IMR-90 (cell line): ENCODE data around the gene ZSCAN4. TPM values are rescaled to one million over a fixed set of nuclear protein-coding genes. Genes with fewer than 3 reads are reported as not detected.

Experiments
- ATAC-seq: fragments of 200-7000 bp; cut with Tn5 transposase; 2 replicates; pipeline ENCODE4 v1.9.1; 2020; ENCODE audit warnings: low read depth, mild to moderate bottlenecking, moderate library complexity
- BruUV-seq: library from RNA; stranded (reverse); fragments of 400-500 nt; replicated peaks from 2 replicates; lab custom pipeline; 2021; lab: Mats Ljungman, UMichigan
- CTCF ChIA-PET: fragments of 300-600 bp; formaldehyde crosslinking; extraction: SDS; loops from one replicate; lab custom pipeline; 2021; ENCODE audit warnings: antibody characterized with exemption; lab: Yijun Ruan, JAX
- POLR2A ChIA-PET: fragments of 300-600 bp; sonication (Branson Sonifier 250); formaldehyde crosslinking; loops from one replicate; lab custom pipeline; 2022; ENCODE audit warnings: antibody characterized with exemption; ENCODE audit not compliant: unreplicated experiment; lab: Charles Lee
- DNase-seq: peaks from one replicate; pipeline ENCODE4 v3.0.0; 2013
- H2AFZ ChIP-seq: replicated peaks from 2 replicates; pipeline ENCODE3; 2013; ENCODE audit warnings: low read length, mild to moderate bottlenecking; ENCODE audit not compliant: poor library complexity
- H2AK5ac ChIP-seq: 2 replicates; pipeline ENCODE4 v1.6.1; 2013; ENCODE audit warnings: low read depth, low read length, inconsistent platforms
- H2AK9ac ChIP-seq: replicated peaks from 2 replicates; pipeline ENCODE3; 2013; ENCODE audit warnings: mild to moderate bottlenecking, low read depth, low read length, moderate library complexity; ENCODE audit not compliant: poor library complexity
- H2BK120ac ChIP-seq: 2 replicates; pipeline ENCODE4 v1.6.1; 2013; ENCODE audit warnings: low read depth, low read length, inconsistent platforms
- H2BK15ac ChIP-seq: 3 replicates; pipeline ENCODE4 v1.6.1; 2013; ENCODE audit warnings: low read depth, low read length, inconsistent platforms
- H2BK20ac ChIP-seq: 2 replicates; pipeline ENCODE4 v1.6.1; 2013; ENCODE audit warnings: low read depth, mild to moderate bottlenecking, inconsistent platforms, low read length, moderate library complexity
- H2BK5ac ChIP-seq: 2 replicates; pipeline ENCODE4 v1.6.1; 2013; ENCODE audit warnings: mild to moderate bottlenecking, low read depth, low read length, inconsistent platforms; ENCODE audit not compliant: poor library complexity, severe bottlenecking
- H3K14ac ChIP-seq: replicated peaks from 2 replicates; pipeline ENCODE4 v1.6.1; 2013; ENCODE audit warnings: low read depth, low read length, inconsistent platforms
- H3K18ac ChIP-seq: 2 replicates; pipeline ENCODE4 v1.6.1; 2013; ENCODE audit warnings: low read depth, low read length, control low read depth
- H3K23ac ChIP-seq: 2 replicates; pipeline ENCODE4 v1.6.1; 2013; ENCODE audit warnings: low read depth, low read length, inconsistent platforms
- H3K27ac ChIP-seq: 2 replicates; pipeline ENCODE4 v1.5.1; 2013; ENCODE audit warnings: mild to moderate bottlenecking, control low read depth, low read length; ENCODE audit not compliant: insufficient read depth
- H3K27me3 ChIP-seq: 2 replicates; pipeline ENCODE4 v1.6.1; 2013; ENCODE audit warnings: low read length; ENCODE audit not compliant: control insufficient read depth, insufficient read depth
- H3K36me3 ChIP-seq: 2 replicates; pipeline ENCODE4 v1.6.1; 2013; ENCODE audit warnings: low read length, mixed read lengths; ENCODE audit not compliant: control insufficient read depth, insufficient read depth
- H3K4ac ChIP-seq: 2 replicates; pipeline ENCODE4 v1.6.1; 2013; ENCODE audit warnings: low read depth, low read length, inconsistent platforms
- H3K4me1 ChIP-seq: 2 replicates; pipeline ENCODE4 v1.6.1; 2013; ENCODE audit warnings: low read length, mixed read lengths; ENCODE audit not compliant: control insufficient read depth, insufficient read depth
- H3K4me2 ChIP-seq: 2 replicates; pipeline ENCODE4 v1.6.1; 2013; ENCODE audit warnings: low read depth, mild to moderate bottlenecking, control low read depth, low read length, moderate library complexity
- H3K4me3 ChIP-seq: 2 replicates; pipeline ENCODE4 v1.5.1; 2013; ENCODE audit warnings: low read depth, mild to moderate bottlenecking, control low read depth, low read length, moderate library complexity; ENCODE audit not compliant: insufficient read depth
- H3K56ac ChIP-seq: 2 replicates; pipeline ENCODE4 v1.6.1; 2013; ENCODE audit warnings: low read length, inconsistent platforms; ENCODE audit not compliant: insufficient read depth; ENCODE audit errors: extremely low read depth
- H3K79me1 ChIP-seq, 2 experiments: 2 replicates each; pipeline ENCODE4 v1.6.1; 2013; ENCODE audit warnings: low read length in 2 of 2, inconsistent platforms in 1 of 2, low read depth in 1 of 2
- H3K9ac ChIP-seq: 2 replicates; pipeline ENCODE4 v1.6.1; 2013; ENCODE audit warnings: low read depth, low read length, control low read depth
- H3K9me1 ChIP-seq: 2 replicates; pipeline ENCODE4 v1.6.1; 2013; ENCODE audit warnings: low read length, inconsistent platforms; ENCODE audit not compliant: insufficient read depth
- H3K9me3 ChIP-seq: 2 replicates; pipeline ENCODE4 v1.6.1; 2013; ENCODE audit warnings: low read length; ENCODE audit not compliant: control insufficient read depth, insufficient read depth
- H4K20me1 ChIP-seq: 2 replicates; pipeline ENCODE4 v1.6.1; 2013; ENCODE audit warnings: low read length, inconsistent platforms; ENCODE audit not compliant: insufficient read depth
- H4K5ac ChIP-seq: 2 replicates; pipeline ENCODE4 v1.6.1; 2013; ENCODE audit warnings: mild to moderate bottlenecking, low read depth, low read length, control low read depth
- H4K8ac ChIP-seq, 2 experiments: 2 replicates each; pipeline ENCODE4 v1.6.1; 2013; ENCODE audit warnings: low read depth in 2 of 2, low read length in 2 of 2, control low read depth in 1 of 2, inconsistent platforms in 1 of 2
- H4K91ac ChIP-seq: 2 replicates; pipeline ENCODE4 v1.6.1; 2013; ENCODE audit warnings: low read depth, low read length, inconsistent platforms; ENCODE audit not compliant: insufficient read depth
- CEBPB ChIP-seq: IDR thresholded peaks from 2 replicates; pipeline ENCODE4 v1.6.1; 2012; ENCODE audit warnings: low read depth, low read length, improper control_type of control experiment
- ELK1 ChIP-seq: fragments of 150-350 bp; IDR thresholded peaks from 2 replicates; pipeline ENCODE4 v1.6.1; 2016; ENCODE audit warnings: low read depth, mild to moderate bottlenecking, low read length, moderate library complexity, borderline replicate concordance
- POLR2A ChIP-seq: IDR thresholded peaks from 2 replicates; pipeline ENCODE4 v1.6.1; 2012; ENCODE audit warnings: mild to moderate bottlenecking, low read depth, low read length
- RFX5 ChIP-seq: IDR thresholded peaks from 2 replicates; pipeline ENCODE4 v1.8.0; 2012; ENCODE audit warnings: low read depth, mild to moderate bottlenecking, low read length, moderate library complexity
- SMC3 ChIP-seq: fragments of 150-350 bp; IDR thresholded peaks from 2 replicates; pipeline ENCODE4 v1.6.1; 2016; ENCODE audit warnings: low read depth, mild to moderate bottlenecking, antibody characterized with exemption, low read length, moderate library complexity
- WGBS, 2 experiments: methylation state at CpG; one replicate each; pipeline versions ENCODE4 v1.1.5 to v1.1.7; 2013; ENCODE audit warnings: missing lambda C conversion rate in 2 of 2; ENCODE audit not compliant: insufficient read length in 1 of 2; ENCODE audit errors: extremely low coverage in 2 of 2; 5-methylcytosine and 5-hydroxymethylcytosine counted together
- dilution Hi-C: fragments of 300-500 bp; cut with HindIII; formaldehyde crosslinking; loops from one replicate; pipeline ENCODE4 v1.14.3; 2018; ENCODE audit warnings: low sequenced_read_pairs; ENCODE audit not compliant: unreplicated experiment
- in situ Hi-C: fragments of 300-500 bp; cut with MboI; formaldehyde crosslinking; loops from 3 replicates; pipeline ENCODE4 v1.14.3; 2019; ENCODE audit warnings: low sequenced_read_pairs, inconsistent platforms, mixed read lengths
- intact Hi-C: fragments of 100-400 bp; cut with micrococcal nuclease; formaldehyde crosslinking; loops from 2 replicates; pipeline ENCODE4 v1.10.0; 2022
- polyA plus RNA-seq, 3 experiments: library from polyadenylated mRNA; depleted of rRNA; stranded (reverse); fragments of >200 nt; gene quantifications; 2 replicates each; pipeline ENCODE4 v1.2.3, GENCODE V29; 2012; ENCODE audit warnings: low replicate concordance in 1 of 3
- total RNA-seq: library from RNA; depleted of rRNA; stranded (reverse); fragments of >200 nt; gene quantifications from 2 replicates; pipeline ENCODE4 v1.2.3, GENCODE V29; 2012

Gene ZSCAN4
- total and polyA plus RNA-seq, 2 of the 4 experiments (the other 2 are of a cell fraction) = not detected

GRCh38 chr19:57641715-57642234, 27.0 kb upstream of the ZSCAN4 start:
- Histone ChIP-seq H3K18ac (no peak overlapping the region), H3K56ac (no peak overlapping the region), H4K8ac (no peak overlapping the region), H3K9me1 (no peaks in the 10 kb centered on the region), H2BK5ac (no peak overlapping the region), H3K4me1 (no peaks in the 10 kb centered on the region), H2AFZ (no peak overlapping the region), H4K91ac (no peak overlapping the region), H2BK15ac (no peak overlapping the region), H3K4me2 (no peak overlapping the region), H3K23ac (no peak overlapping the region), H2AK5ac (no peak overlapping the region), H3K27ac (no peak overlapping the region), H3K14ac (no peak overlapping the region), H3K4ac (no peak overlapping the region), H3K4me3 (no peak overlapping the region), H3K36me3 (peaks cover 35% of the 10 kb centered on the region), H3K9me3 (peaks cover 45% of the 10 kb centered on the region), H3K79me1 (peaks cover 0 to 3% of the 10 kb centered on the region in 2 experiments; a peak in 3 of 4 replicates), H3K9ac (no peak overlapping the region), H3K27me3 (no peaks in the 10 kb centered on the region), H4K20me1 (no peaks in the 10 kb centered on the region), H2BK120ac (no peak overlapping the region), H4K5ac (no peak overlapping the region), H2BK20ac (no peak overlapping the region), H2AK9ac (no peak overlapping the region)
- DNase-seq (no peak), ATAC-seq (no peak)
- no CpG with 5 or more reads among the region's 4 CpGs for WGBS, 2 experiments
- TF ChIP-seq CEBPB (no peak), POLR2A (no peak), RFX5 (no peak), ELK1 (no peak), SMC3 (no peak)
- dilution Hi-C loops = no loop called here
- no TSS peak for BruUV-seq
- in situ Hi-C loops = no loop called here
- intact Hi-C loops = no loop called here
- ChIA-PET POLR2A (no interaction called here), CTCF (no interaction called here)
